Activated naive CD8-positive, alpha-beta T cell treated with anti-CD3 and anti-CD28 coated beads, Interleukin-2, amount 50 U/mL, for 24 hours (primary cell): ENCODE data around the gene LEUTX.

ENCODE experiments used
- ATAC-seq: fragments of 150-1000 bp; cut with Tn5 transposase; one replicate; pipeline ENCODE4 v1.10.0; 2021
- DNase-seq: peaks from one replicate; pipeline ENCODE4 v3.0.0; 2021
- H3K27ac Mint-ChIP-seq: one replicate; pipeline ENCODE4 v1.8.0; 2021; ENCODE audit warnings: mild to moderate bottlenecking, mixed read lengths
- H3K27me3 Mint-ChIP-seq: one replicate; pipeline ENCODE4 v1.8.0; 2021; ENCODE audit warnings: mixed read lengths
- H3K36me3 Mint-ChIP-seq: one replicate; pipeline ENCODE4 v1.8.0; 2021; ENCODE audit warnings: low read depth, mixed read lengths
- H3K4me1 Mint-ChIP-seq: one replicate; pipeline ENCODE4 v1.8.0; 2021; ENCODE audit warnings: mixed read lengths
- H3K4me3 Mint-ChIP-seq: one replicate; pipeline ENCODE4 v1.8.0; 2021; ENCODE audit warnings: mild to moderate bottlenecking, moderate library complexity, mixed read lengths
- H3K9me3 Mint-ChIP-seq: one replicate; pipeline ENCODE4 v1.8.0; 2021; ENCODE audit warnings: mixed read lengths

Gene LEUTX

GRCh38 chr19:39833464-39834286 lies 55.0 kb downstream of the LEUTX start, which contains the start of gene DYRK1B:
Gene DYRK1B (minus strand): TSS chr19:39834162. CDS start chr19:39831867, 2,295 bp downstream.
- Mint-ChIP-seq H3K9me3 (no peaks in the 10 kb centered on the region), H3K27ac (peak within 1 kb of the TSS; percentile 94), H3K4me1 (peaks cover 25% of the 10 kb centered on the region), H3K4me3 (peak within 1 kb of the TSS; percentile 74), H3K27me3 (peaks cover 3% of the 10 kb centered on the region), H3K36me3 (peaks cover 57% of the 10 kb centered on the region)
- ATAC-seq (peak; percentile 93), DNase-seq (peak; percentile 97)

- Mint-ChIP-seq H3K27me3 (peaks cover 3% of the 10 kb centered on the region), H3K27ac (peak overlapping the region; percentile 94), H3K4me3 (peak overlapping the region; percentile 74), H3K4me1 (peaks cover 25% of the 10 kb centered on the region), H3K36me3 (peaks cover 60% of the 10 kb centered on the region), H3K9me3 (no peaks in the 10 kb centered on the region)
- ATAC-seq (no peak), DNase-seq (no peak)
Observed at GRCh38 chr19:39834287-39834841, 55.7 kb downstream of the LEUTX start.
